ENCODE results near the gene ZC3H6. TPM values are rescaled to one million over a fixed set of nuclear protein-coding genes. Genes with fewer than 3 reads are reported as not detected.

The ZC3H6 gene
- polyA plus RNA-seq, 1 of the 3 experiments (the other 2 are of a cell fraction) = 0.71 TPM

DNA sequence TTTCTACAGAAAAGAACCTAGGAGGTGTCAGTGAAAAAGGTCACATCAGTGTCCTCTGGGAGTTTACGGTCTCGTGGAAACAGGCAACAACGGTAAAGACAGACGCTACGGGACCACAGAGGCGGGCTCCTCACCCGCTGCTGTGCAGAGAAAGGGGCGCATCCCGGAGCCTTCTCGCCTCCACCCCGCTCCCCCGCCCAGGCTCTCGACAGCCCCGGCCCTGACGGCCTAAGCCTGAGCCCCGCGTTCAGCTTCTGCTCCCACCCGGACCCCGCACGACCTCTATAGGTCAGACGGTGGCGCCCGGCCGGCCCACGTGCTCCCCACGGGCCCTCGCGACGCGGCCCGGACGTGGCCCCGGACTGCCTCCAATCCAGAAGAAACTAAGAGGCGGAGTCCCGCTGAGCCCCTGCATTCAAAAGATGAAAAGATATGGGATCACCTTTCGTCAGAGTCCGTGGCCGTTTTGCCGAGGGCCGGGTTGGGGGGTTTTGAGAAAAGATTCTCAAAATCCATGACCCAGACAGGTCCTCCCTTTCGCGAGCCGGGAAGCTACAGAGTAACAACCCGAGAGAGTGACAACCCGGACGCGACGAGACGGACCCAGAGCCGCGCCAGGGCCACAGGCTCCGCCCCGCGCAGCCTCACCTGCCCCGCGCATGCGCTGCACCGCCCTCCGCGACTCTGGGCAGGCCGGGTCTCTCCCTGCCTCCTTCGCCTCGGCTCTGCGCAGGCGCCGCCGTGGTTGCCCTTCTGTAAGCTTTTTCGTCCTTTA, 20.7 kb upstream of the ZC3H6 start, which contains the start of gene ZC3H8:
Gene ZC3H8 (minus strand): TSS at position 577 of the 775 bp plus-strand sequence. CDS start 61 bp downstream, at position 516.
- no peaks in the 10 kb centered on the region for H3K9me3 ChIP-seq
- peaks cover 0 to 2% of the 10 kb centered on the region in 2 experiments for H3K36me3 ChIP-seq (replicated peaks in 1 of 2; ENCODE audit: control insufficient read depth in 1 of 2, insufficient read depth in 2 of 2, low read length in 1 of 2)
- H3K9me2 ChIP-seq = no peaks in the 10 kb centered on the region
- 2% methylated on average over 40 of the region's 68 CpGs for WGBS (ENCODE audit: low lambda C conversion rate)
- peak within 1 kb of the TSS; percentile 94 for H3K4me2 ChIP-seq
- ChIA-PET POLR2A (interaction anchor here (0.7 to 1.2 kb wide), 3 partner anchors 22 to 329 kb away, joined by 3 to 5 read pairs (median 3); no protein-coding TSS in a partner anchor), CTCF (interaction anchor here (1.1 to 2.0 kb wide), 5 partner anchors 16 to 367 kb away, joined by 3 to 5 read pairs (median 5); no protein-coding TSS in a partner anchor)
- H3K9ac ChIP-seq = peak within 1 kb of the TSS; percentile 78
- H3K4me3 ChIP-seq (ENCODE audit: low read depth in 2 of 2, low read length in 1 of 2) = peak within 1 kb of the TSS; percentile 78 to 92
- TF ChIP-seq MXI1 (IDR thresholded peaks at IDR 0.05; ENCODE audit: low read depth, low read length) (peak; percentile 94), SMC3 (IDR thresholded peaks at IDR 0.05; ENCODE audit: low read depth, low read length) (no peak), RCOR1 (IDR thresholded peaks at IDR 0.05; ENCODE audit: low read length) (0 out of 2 replicates have a peak, but pooled peaks have one; percentile 9), POLR2AphosphoS5 (IDR thresholded peaks at IDR 0.05; ENCODE audit: low read depth, low read length) (peak; percentile 88), YY1 (IDR thresholded peaks at IDR 0.05; ENCODE audit: low read depth) (no peak), EP300 (IDR thresholded peaks at IDR 0.05; ENCODE audit: borderline replicate concordance in 1 of 2, low read depth in 1 of 2, low read length in 1 of 2) (no peak), TCF12 (IDR thresholded peaks at IDR 0.05) (no peak), TAF1 (IDR thresholded peaks at IDR 0.05; ENCODE audit: borderline replicate concordance, low read depth, low read length) (peak; percentile 18; the same call in 1 of the 2 replicates), FOXJ3 (CRISPR knock-in tag; IDR thresholded peaks at IDR 0.05) (no peak), CHD2 (IDR thresholded peaks at IDR 0.05; ENCODE audit: low read length, partially characterized antibody) (no peak), NRF1 (IDR thresholded peaks at IDR 0.05; ENCODE audit: low read depth, low read length) (peak; percentile 99), GABPA (IDR thresholded peaks at IDR 0.05; ENCODE audit: low read depth) (no peak), EZH2phosphoT487 (IDR thresholded peaks at IDR 0.05; ENCODE audit: borderline replicate concordance, low read depth) (no peak), GATA2 (CRISPR knock-in tag; IDR thresholded peaks at IDR 0.05) (peak; percentile 59; the same call in 1 of the 2 replicates), SIN3A (IDR thresholded peaks at IDR 0.05; ENCODE audit: borderline replicate concordance, low read depth, low read length) (peak; percentile 59; the same call in 1 of the 2 replicates)
- TF ChIP-seq, protein P1, sequence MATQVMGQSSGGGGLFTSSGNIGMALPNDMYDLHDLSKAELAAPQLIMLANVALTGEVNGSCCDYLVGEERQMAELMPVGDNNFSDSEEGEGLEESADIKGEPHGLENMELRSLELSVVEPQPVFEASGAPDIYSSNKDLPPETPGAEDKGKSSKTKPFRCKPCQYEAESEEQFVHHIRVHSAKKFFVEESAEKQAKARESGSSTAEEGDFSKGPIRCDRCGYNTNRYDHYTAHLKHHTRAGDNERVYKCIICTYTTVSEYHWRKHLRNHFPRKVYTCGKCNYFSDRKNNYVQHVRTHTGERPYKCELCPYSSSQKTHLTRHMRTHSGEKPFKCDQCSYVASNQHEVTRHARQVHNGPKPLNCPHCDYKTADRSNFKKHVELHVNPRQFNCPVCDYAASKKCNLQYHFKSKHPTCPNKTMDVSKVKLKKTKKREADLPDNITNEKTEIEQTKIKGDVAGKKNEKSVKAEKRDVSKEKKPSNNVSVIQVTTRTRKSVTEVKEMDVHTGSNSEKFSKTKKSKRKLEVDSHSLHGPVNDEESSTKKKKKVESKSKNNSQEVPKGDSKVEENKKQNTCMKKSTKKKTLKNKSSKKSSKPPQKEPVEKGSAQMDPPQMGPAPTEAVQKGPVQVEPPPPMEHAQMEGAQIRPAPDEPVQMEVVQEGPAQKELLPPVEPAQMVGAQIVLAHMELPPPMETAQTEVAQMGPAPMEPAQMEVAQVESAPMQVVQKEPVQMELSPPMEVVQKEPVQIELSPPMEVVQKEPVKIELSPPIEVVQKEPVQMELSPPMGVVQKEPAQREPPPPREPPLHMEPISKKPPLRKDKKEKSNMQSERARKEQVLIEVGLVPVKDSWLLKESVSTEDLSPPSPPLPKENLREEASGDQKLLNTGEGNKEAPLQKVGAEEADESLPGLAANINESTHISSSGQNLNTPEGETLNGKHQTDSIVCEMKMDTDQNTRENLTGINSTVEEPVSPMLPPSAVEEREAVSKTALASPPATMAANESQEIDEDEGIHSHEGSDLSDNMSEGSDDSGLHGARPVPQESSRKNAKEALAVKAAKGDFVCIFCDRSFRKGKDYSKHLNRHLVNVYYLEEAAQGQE (IDR thresholded peaks at IDR 0.05; ENCODE audit: low read depth, low read length) = no peak
- TF ChIP-seq, protein P2, sequence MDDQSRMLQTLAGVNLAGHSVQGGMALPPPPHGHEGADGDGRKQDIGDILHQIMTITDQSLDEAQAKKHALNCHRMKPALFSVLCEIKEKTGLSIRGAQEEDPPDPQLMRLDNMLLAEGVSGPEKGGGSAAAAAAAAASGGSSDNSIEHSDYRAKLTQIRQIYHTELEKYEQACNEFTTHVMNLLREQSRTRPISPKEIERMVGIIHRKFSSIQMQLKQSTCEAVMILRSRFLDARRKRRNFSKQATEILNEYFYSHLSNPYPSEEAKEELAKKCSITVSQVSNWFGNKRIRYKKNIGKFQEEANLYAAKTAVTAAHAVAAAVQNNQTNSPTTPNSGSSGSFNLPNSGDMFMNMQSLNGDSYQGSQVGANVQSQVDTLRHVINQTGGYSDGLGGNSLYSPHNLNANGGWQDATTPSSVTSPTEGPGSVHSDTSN (IDR thresholded peaks at IDR 0.05) = 0 out of 2 replicates have a peak, but pooled peaks have one; percentile 6
- TF ChIP-seq, protein P3, sequence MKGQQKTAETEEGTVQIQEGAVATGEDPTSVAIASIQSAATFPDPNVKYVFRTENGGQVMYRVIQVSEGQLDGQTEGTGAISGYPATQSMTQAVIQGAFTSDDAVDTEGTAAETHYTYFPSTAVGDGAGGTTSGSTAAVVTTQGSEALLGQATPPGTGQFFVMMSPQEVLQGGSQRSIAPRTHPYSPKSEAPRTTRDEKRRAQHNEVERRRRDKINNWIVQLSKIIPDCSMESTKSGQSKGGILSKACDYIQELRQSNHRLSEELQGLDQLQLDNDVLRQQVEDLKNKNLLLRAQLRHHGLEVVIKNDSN (IDR thresholded peaks at IDR 0.05; ENCODE audit: borderline replicate concordance, low read depth) = peak; percentile 70; the same call in 1 of the 2 replicates
- TF ChIP-seq, protein P4, sequence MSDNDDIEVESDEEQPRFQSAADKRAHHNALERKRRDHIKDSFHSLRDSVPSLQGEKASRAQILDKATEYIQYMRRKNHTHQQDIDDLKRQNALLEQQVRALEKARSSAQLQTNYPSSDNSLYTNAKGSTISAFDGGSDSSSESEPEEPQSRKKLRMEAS (IDR thresholded peaks at IDR 0.05; ENCODE audit: low read depth) = peak; percentile 98
- TF ChIP-seq, protein P5, sequence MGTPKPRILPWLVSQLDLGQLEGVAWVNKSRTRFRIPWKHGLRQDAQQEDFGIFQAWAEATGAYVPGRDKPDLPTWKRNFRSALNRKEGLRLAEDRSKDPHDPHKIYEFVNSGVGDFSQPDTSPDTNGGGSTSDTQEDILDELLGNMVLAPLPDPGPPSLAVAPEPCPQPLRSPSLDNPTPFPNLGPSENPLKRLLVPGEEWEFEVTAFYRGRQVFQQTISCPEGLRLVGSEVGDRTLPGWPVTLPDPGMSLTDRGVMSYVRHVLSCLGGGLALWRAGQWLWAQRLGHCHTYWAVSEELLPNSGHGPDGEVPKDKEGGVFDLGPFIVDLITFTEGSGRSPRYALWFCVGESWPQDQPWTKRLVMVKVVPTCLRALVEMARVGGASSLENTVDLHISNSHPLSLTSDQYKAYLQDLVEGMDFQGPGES (IDR thresholded peaks at IDR 0.05; ENCODE audit: low read depth, low read length) = no peak
- no peaks in the 10 kb centered on the region for H3K27me3 ChIP-seq (ENCODE audit: insufficient read depth)
- H3K4me1 ChIP-seq (ENCODE audit: control insufficient read depth in 1 of 2, insufficient read depth in 2 of 2, low read depth in 1 of 2, low read length in 1 of 2) = peaks cover 9% of the 10 kb centered on the region in 2 experiments; a peak in 3 of 4 replicates
- H2AFZ ChIP-seq (ENCODE audit: low read depth) = peak within 1 kb of the TSS; percentile 100
- peak; percentile 99 for DNase-seq
- H3K27ac ChIP-seq (ENCODE audit: low read depth in 2 of 2, low read length in 1 of 2) = peak within 1 kb of the TSS; percentile 75 to 94
- H4K20me1 ChIP-seq (ENCODE audit: insufficient read depth) = no peaks in the 10 kb centered on the region
- peaks cover 26% of the 10 kb centered on the region; the same call in 1 of the 2 replicates for H3K79me2 ChIP-seq (ENCODE audit: insufficient read depth)
- peaks cover 4% of the 10 kb centered on the region for H3F3A ChIP-seq (replicated peaks; ENCODE audit: insufficient read depth)
